GM21526 (cell line): ENCODE measurements around the gene RFT1.

ENCODE experiments used
- ATAC-seq: cut with Tn5 transposase; IDR thresholded peaks from one replicate; pipeline ENCODE4 v1.9.1; 2021; ENCODE audit warnings: moderate library complexity; ENCODE audit not compliant: unreplicated experiment, low FRiP score

Gene RFT1

DNA sequence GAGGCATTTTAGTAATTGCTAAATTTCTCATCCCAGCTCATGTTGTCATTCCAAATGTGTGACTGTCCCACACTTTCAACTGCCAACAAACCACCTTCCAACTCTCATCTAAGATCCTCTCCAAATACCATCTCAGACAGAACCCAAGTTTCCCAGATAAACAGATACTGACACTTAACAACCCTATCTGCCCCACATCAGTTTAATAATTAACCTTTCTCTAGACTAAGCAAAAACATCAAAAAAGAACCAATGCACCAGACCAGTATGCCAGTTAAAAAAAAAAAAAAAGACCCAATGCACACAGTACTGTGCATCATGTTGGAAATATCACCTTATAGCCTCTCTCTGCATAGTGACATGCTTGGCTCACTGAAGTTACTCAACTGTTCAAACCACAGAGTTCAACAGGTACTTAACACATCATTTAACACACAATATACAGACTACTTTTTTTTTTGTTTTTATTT lies 89.8 kb downstream of the RFT1 start:
- ATAC-seq = no peak

DNA sequence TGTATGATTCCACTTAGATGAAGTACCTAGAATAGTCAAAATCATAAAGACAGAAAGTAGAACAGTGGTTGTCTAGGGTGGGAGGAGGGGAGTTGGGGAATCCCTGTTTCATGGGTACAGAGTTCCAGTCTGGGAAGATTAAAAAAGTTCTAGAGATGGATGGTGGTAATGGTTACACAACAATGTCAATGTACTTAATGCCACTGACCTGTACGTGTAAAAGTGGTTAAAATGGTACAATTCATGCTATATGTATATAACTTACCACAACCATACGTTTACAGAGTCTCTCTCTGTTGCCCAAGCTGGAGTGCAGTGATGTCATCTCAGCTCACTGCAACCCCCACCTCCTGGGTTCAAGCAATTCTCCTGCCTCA lies 90.9 kb downstream of the RFT1 start:
- ATAC-seq = no peak

DNA sequence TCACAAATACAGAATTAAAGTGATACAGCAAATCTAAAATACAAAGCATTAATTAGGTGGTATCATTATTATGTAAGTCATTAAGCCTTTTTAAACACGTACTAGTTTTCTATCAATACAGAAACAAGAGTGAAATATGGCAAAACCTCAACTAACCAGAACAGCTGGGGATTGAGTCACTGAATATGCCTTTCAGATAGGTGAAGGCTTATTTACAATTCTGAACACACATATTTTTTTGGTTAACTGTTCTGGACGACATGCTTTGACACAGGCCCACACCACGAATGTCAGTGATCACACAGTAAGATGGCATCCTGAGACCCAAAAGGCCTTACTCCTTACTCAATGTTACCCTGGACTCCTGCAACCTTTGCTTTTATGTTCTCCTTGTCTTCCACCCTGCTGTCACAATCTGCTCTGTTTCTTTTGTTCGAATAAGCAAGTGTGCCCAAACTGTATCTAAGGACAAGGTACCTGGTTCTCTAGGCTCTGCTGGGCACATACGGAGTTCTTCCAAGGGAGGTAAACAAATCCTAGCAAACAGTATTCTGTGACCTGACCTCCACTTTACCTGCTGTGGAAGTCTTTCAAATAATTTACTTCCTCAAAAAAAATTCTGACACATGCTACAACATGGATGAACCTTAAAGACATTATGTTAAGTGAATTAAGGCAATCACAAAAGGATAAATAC lies 91.4 kb downstream of the RFT1 start:
- no peak for ATAC-seq
